Hematopoietic multipotent progenitor cell treated with erythropoietin and hydrocortisone succinate and interleukin-3 and kit ligand, for 4 days (in vitro differentiated cells): ENCODE data around the gene UBQLNL.

Experiments used
- DNase-seq: peaks from one replicate; pipeline ENCODE4 v3.0.0-alpha.2; 2015

UBQLNL gene, protein sequence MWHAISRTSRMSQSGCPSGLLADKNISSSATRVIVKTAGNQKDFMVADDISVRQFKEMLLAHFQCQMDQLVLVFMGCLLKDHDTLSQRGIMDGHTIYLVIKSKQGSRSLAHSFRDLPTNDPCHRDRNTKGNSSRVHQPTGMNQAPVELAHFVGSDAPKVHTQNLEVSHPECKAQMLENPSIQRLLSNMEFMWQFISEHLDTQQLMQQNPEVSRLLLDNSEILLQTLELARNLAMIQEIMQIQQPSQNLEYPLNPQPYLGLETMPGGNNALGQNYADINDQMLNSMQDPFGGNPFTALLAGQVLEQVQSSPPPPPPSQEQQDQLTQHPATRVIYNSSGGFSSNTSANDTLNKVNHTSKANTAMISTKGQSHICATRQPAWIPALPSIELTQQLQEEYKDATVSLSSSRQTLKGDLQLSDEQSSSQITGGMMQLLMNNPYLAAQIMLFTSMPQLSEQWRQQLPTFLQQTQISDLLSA

GRCh38 chr11:5516599-5516998, at the start of gene UBQLNL:
UBQLNL (minus strand) TSS chr11:5516699; CDS start chr11:5516441, 258 bp downstream.
- DNase-seq = no peak

DNA sequence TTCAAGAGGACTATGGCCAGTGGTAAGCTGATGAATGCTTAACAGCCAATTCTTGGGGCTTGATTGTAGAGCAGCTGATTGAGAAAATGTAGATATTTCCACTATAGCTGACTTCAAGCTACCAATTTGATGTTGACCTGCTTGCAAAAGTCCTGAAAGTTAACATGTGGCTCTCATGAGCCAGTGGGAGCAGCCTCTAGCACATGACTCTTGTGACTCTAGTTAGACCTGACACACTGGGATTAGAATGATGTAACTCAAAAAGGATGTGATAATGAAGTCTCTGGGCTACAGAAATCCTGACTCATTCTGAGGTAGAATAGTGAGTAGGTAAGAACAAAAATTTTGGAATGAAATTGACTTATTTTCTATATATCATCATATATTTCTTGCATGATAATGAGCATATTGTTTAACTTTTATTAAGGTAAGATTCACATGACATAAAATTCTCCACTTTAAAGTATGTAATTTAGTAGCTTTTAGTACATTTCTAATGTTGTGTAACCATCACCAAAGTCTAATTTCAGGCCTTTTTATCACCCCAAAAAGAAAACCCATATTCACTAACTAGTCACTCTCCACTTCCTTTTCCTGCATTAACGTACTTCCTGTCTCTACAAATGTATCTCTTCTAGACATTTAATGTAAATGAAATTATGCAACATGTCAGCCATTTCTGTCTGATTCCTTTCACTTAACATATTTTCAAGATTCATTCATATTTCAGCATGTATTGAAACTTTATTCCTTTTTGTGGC, 47.9 kb upstream of the UBQLNL start:
- peak; percentile 32 for DNase-seq

GRCh38 chr11:5557751-5558150, 41.3 kb upstream of the UBQLNL start:
- no peak for DNase-seq

GRCh38 chr11:5556596-5557188, 40.2 kb upstream of the UBQLNL start:
- DNase-seq = no peak

- DNase-seq = peak; percentile 35
These were observed 36.8 kb upstream of the UBQLNL start for GRCh38 chr11:5553343-5553742.

GRCh38 chr11:5550440-5551095, 34.1 kb upstream of the UBQLNL start:
- DNase-seq = no peak

DNA sequence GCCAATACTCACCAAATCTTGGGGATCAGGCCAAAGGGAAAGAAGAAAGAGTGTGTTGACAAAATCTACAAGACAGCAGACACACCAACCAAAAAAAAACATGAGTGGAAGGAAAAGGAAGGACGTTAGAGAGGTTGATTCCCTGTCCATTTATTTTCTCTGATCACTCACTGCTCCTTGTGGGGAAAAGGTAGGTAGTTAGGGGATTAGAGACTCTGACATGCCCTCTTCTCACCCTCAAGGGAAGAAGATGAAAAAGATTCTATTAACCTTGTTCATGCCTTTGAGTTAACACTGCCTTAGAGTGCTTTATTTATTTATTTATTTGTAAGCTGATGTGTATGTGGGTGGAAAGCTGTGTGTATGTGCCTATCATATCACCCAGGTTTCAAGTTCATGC, 31.9 kb upstream of the UBQLNL start, which contains the start of gene OR52H1:
TSS of gene OR52H1 (minus strand) at position 101 of the 400 bp plus-strand sequence. CDS start 3,035 bp downstream, outside the sequence.
- DNase-seq = no peak

GRCh38 chr11:5547982-5548381, 31.5 kb upstream of the UBQLNL start:
- no peak for DNase-seq

DNA sequence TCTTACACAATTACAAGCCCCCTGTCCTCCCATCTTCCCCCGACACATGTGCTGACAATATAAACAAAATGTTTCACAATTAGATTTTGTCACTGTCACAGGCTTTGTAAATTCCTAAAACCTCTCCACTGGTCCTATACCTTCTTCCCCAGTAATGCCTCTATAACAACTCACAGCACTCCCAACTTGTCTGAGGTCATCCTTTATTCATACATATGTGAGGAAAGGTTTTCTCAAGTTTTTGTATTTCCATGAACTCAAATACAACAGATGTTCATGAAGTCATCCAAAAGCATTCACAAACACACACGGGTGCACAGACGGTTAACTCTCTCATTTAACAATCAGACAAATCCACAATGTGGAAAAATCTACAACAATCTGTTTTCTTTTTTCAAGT, 30.0 kb upstream of the UBQLNL start:
- no peak for DNase-seq

DNA sequence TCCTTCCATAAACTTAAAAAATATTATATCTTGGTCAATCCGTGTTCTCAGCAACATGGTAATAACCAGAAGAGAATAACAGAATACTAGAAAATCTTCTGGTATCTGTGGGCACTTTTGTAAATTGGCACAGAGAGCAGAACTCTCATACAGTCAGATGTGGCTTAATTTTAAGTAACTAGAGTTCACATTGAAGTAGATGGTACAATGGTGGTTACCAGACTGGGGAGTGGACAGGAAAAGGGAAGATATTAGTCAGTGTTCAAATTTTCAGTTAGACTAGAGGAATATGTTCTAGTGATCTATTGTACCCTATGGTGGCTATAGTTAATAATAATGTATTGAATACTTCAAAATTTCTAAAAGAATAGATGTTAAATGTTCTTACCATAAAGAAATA, 24.9 kb upstream of the UBQLNL start:
- DNase-seq = no peak

DNA sequence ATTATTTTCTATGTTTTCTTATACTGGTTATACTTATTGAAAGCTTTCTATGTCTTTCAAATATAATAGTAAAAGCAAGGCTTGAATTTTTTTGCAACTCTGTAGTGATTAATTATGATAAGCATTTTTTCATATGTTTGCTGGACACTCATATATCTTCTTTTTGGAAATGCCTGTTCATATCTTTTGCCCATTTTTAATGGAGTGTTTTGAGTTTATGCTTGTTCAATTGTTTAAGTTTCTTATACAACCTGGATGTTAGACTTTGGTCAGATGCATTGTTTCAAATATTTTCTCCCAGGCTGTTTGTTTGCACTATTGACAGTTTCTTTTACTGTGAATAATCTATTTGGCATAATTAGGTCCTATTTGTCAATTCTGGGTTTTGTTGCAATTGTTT, 20.0 kb upstream of the UBQLNL start:
- no peak for DNase-seq

DNA sequence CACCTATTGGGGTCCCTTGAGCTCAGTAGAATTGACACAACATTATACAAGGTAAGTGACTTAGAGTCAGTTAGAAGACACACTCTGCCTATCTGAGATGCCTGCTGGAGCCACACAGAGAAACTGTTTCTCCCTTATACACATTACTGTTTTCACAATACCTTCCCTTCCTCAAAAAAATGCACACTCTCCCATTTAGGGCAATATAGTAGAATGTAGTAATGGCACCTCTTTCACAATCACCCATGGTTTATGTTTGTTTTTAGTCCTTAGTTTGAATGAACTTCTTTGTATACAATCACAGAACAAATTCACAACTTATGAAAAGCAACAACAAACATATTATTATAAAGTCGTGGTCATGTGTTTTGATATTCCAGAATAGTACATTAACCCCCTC, 17.5 kb upstream of the UBQLNL start:
- DNase-seq = peak; percentile 16

DNA sequence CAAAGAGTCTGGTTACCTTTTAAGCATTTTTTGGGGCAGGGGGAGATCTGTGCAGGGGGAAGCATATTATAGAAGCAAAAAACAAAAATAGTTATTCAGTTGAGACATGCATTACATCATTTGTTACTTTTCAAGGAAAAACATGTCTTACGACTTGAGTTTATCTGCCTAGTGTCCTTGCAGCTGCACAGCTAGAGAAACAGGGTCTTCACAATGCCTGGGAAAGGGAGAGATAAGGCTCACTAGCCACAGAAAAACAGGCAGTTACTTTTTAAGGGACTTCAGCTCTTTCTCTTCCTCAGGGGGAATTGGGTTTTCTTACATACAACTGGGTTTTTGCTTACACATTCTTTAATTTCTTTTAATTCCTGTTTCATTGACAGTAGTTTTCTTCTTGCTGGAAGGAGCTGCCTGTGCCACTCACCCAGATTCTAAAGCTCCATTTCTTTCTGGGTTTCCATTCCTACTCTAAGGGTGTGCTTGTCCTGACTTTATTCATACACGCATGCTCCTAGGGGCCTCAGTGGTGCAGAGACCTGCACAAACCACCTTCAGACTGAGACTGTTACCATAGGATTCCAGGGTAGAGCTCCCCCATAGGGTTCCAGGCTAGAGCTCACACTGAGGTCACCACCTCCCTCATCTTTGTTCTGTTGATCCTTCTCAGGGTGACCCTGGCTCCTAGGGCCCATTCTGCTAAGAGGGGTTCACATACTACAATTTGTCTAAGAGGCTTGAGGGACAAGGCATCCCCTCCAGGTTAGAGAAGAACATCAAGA, 14.7 kb upstream of the UBQLNL start:
- DNase-seq = peak; percentile 69

DNA sequence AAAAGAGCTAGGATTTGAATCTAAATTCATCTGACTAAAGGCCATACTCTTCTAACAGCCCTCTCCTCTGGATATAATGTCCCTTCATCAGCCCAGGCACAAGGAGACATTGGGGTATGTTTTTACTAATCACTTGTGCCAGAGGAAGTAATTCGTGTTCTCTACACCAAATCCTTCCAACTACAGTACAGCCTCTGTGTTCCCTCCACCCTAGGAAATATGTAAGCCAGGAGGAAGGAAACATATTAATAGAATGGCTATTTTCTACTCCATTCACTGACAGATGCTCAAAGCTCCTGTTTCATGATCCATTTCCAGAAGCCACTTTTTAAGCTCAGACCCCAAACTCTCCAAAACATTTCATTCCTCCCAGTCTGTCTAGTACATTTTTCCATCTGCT, 12.0 kb upstream of the UBQLNL start:
- DNase-seq = no peak

GRCh38 chr11:5527716-5528115, 11.2 kb upstream of the UBQLNL start:
- peak; percentile 67 for DNase-seq

DNA sequence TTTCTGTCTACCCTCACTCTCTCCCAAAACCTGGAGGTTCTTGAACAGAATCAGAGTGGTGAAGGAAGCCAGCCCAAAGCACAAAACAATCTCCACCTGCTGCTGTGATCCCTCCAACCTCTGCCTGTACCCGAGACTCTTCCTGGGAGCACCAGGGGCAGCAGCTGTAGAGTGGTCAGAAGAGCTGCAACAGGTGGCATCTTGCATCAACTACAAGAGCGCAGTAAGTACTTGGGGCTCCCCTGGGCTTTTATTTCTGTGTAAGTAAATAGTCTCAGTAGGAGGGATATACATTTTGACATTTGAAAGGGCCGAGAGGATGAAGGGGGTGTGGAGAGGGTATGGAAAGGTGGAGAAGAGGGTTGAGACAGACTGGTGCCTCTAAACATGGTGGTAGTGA, 8.3 kb upstream of the UBQLNL start:
- DNase-seq = no peak

- no peak for DNase-seq
These were observed 5.8 kb upstream of the UBQLNL start for GRCh38 chr11:5522308-5522707.

- no peak for DNase-seq
These were observed 5.0 kb upstream of the UBQLNL start for GRCh38 chr11:5521540-5521939.

GRCh38 chr11:5514841-5515240, 1.7 kb downstream of the UBQLNL start:
- no peak for DNase-seq

DNA sequence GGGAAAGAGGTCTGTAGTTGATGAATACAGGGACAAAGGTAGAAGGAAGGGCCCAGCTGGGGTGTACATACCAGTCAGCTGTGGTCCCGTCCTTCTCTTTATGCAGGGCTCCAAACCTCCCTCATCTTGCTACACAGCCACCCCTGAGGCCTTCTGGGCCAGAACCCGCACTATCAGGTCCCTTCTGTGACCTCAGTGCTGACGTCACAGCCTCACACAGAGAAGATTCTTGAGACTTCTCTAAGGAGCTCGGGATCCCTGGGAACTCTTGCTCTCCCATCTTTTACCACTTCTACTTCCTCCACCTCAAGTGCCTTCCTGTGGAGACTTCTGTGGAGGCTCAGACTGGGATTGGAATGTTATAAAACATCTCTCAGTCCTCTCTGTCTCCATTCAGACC, 6.7 kb downstream of the UBQLNL start, which contains the start of gene UBQLN3:
TSS of gene UBQLN3 (minus strand) at position 155 of the 400 bp plus-strand sequence. CDS start 399 bp downstream, outside the sequence.
- DNase-seq = no peak

DNA sequence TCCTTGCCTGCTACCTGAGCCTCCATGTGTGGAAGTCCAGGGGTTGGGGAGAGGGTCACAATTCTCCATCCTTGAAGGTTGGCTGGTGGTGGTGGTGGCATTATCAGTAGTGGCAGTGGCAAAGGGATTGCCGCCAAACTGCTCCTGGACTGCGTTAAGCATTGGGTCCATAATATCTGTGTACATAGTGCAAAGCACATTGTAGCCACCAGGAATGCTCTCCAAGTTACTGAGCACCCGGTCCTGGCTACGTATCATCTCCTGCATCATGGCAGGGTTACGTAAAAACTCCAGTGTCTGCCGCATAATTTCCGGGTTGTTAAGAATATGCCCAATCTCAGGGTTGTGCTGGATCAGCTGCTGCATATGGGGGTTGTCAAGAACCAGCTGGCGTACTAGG, 7.9 kb downstream of the UBQLNL start:
- DNase-seq = no peak

DNA sequence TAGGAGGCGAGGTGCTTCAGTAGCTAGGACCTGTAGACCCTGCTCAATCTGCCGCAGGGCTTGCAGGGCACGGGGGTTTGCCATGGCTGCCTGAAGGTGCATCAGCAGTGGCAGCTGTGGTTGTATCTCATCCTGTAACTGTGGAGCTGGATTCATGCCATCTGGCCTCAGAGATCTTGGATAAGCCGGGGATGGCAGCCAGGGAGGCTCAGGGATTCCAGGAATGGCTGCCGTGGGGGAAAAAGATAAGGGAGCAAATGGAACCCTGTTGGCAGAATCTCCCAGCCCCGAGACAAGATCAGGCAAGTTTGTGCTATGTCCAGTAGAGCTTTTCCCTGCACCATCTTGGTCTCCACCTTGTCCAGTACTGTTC, 8.6 kb downstream of the UBQLNL start:
- DNase-seq = no peak
